ENCODE results near the gene CTSC.
"Not testable (repeated sequence)": the region's sequence is repeated elsewhere in the genome, so short reads cannot be mapped to it uniquely, and the experiment has no call there.

The CTSC gene

GRCh38 chr11:88333862-88334261 lies 3.7 kb downstream of the CTSC start:
- Histone ChIP-seq H3K27ac (ENCODE audit: low read depth, low read length) (no peak overlapping the region), H3K27me3 (ENCODE audit: insufficient read depth, low read length) (no peaks in the 10 kb centered on the region), H3K4me3 (ENCODE audit: low read depth, low read length) (peak overlapping the region; percentile 99), H3K4me1 (ENCODE audit: control insufficient read depth, insufficient read depth, low read length, unreplicated experiment) (peaks cover 36% of the 10 kb centered on the region), H2AFZ (ENCODE audit: low read length, unreplicated experiment) (no peak overlapping the region), H3K79me2 (ENCODE audit: control insufficient read depth, insufficient read depth, low read length, unreplicated experiment) (peaks cover 66% of the 10 kb centered on the region), H3K36me3 (ENCODE audit: insufficient read depth, low read length) (peaks cover 36% of the 10 kb centered on the region)

- H3K4me3 ChIP-seq (ENCODE audit: low read depth, low read length), result peak overlapping the region; percentile 33; the same call in 1 of the 2 replicates
- H3K4me1 ChIP-seq (ENCODE audit: control insufficient read depth, insufficient read depth, low read length, unreplicated experiment), result peaks cover 31% of the 10 kb centered on the region
- H3K27ac ChIP-seq (ENCODE audit: low read depth, low read length), result no peak overlapping the region
- H2AFZ ChIP-seq (ENCODE audit: low read length, unreplicated experiment), result no peak overlapping the region
- no peaks in the 10 kb centered on the region for H3K27me3 ChIP-seq (ENCODE audit: insufficient read depth, low read length)
- H3K79me2 ChIP-seq (ENCODE audit: control insufficient read depth, insufficient read depth, low read length, unreplicated experiment), result peaks cover 67% of the 10 kb centered on the region
- H3K36me3 ChIP-seq (ENCODE audit: insufficient read depth, low read length), result peaks cover 43% of the 10 kb centered on the region
Measured at GRCh38 chr11:88332851-88333250, 4.7 kb downstream of the CTSC start.

GRCh38 chr11:88330826-88331428 lies 6.6 kb downstream of the CTSC start:
- Histone ChIP-seq H2AFZ (ENCODE audit: low read length, unreplicated experiment) (no peak overlapping the region), H3K27me3 (ENCODE audit: insufficient read depth, low read length) (no peaks in the 10 kb centered on the region), H3K4me3 (ENCODE audit: low read depth, low read length) (no peak overlapping the region), H3K79me2 (ENCODE audit: control insufficient read depth, insufficient read depth, low read length, unreplicated experiment) (peaks cover 56% of the 10 kb centered on the region), H3K27ac (ENCODE audit: low read depth, low read length) (no peak overlapping the region), H3K4me1 (ENCODE audit: control insufficient read depth, insufficient read depth, low read length, unreplicated experiment) (peaks cover 31% of the 10 kb centered on the region), H3K36me3 (ENCODE audit: insufficient read depth, low read length) (peaks cover 56% of the 10 kb centered on the region)

GRCh38 chr11:88329563-88330250 lies 7.8 kb downstream of the CTSC start:
- H3K4me1 ChIP-seq (ENCODE audit: control insufficient read depth, insufficient read depth, low read length, unreplicated experiment), result peaks cover 21% of the 10 kb centered on the region

GRCh38 chr11:88327462-88328143 lies 9.9 kb downstream of the CTSC start:
- H3K27ac ChIP-seq (ENCODE audit: low read depth, low read length), result no peak overlapping the region
- no peak overlapping the region for H3K4me3 ChIP-seq (ENCODE audit: low read depth, low read length)
- peaks cover 38% of the 10 kb centered on the region for H3K79me2 ChIP-seq (ENCODE audit: control insufficient read depth, insufficient read depth, low read length, unreplicated experiment)
- H3K4me1 ChIP-seq (ENCODE audit: control insufficient read depth, insufficient read depth, low read length, unreplicated experiment), result peaks cover 2% of the 10 kb centered on the region
- H2AFZ ChIP-seq (ENCODE audit: low read length, unreplicated experiment), result no peak overlapping the region
- peaks cover 58% of the 10 kb centered on the region for H3K36me3 ChIP-seq (ENCODE audit: insufficient read depth, low read length)
- H3K27me3 ChIP-seq (ENCODE audit: insufficient read depth, low read length), result no peaks in the 10 kb centered on the region

More at GRCh38 chr11:88329563-88330250, 7.8 kb downstream of the CTSC start:
- peaks cover 48% of the 10 kb centered on the region for H3K79me2 ChIP-seq (ENCODE audit: control insufficient read depth, insufficient read depth, low read length, unreplicated experiment)
- no peaks in the 10 kb centered on the region for H3K27me3 ChIP-seq (ENCODE audit: insufficient read depth, low read length)
- peaks cover 59% of the 10 kb centered on the region for H3K36me3 ChIP-seq (ENCODE audit: insufficient read depth, low read length)
- no peak overlapping the region for H3K27ac ChIP-seq (ENCODE audit: low read depth, low read length)
- H3K4me3 ChIP-seq (ENCODE audit: low read depth, low read length), result no peak overlapping the region
- no peak overlapping the region for H2AFZ ChIP-seq (ENCODE audit: low read length, unreplicated experiment)

- Histone ChIP-seq H3K4me3 (ENCODE audit: low read depth, low read length) (no peak overlapping the region), H3K4me1 (ENCODE audit: control insufficient read depth, insufficient read depth, low read length, unreplicated experiment) (no peaks in the 10 kb centered on the region), H3K27me3 (ENCODE audit: insufficient read depth, low read length) (no peaks in the 10 kb centered on the region), H3K27ac (ENCODE audit: low read depth, low read length) (no peak overlapping the region), H3K79me2 (ENCODE audit: control insufficient read depth, insufficient read depth, low read length, unreplicated experiment) (peaks cover 38% of the 10 kb centered on the region), H2AFZ (ENCODE audit: low read length, unreplicated experiment) (no peak overlapping the region), H3K36me3 (ENCODE audit: insufficient read depth, low read length) (peaks cover 57% of the 10 kb centered on the region)
Measured at GRCh38 chr11:88327061-88327460, 10.5 kb downstream of the CTSC start.

- no peak overlapping the region for H3K4me3 ChIP-seq (ENCODE audit: low read depth, low read length)
- H3K4me1 ChIP-seq (ENCODE audit: control insufficient read depth, insufficient read depth, low read length, unreplicated experiment), result peaks cover 4% of the 10 kb centered on the region
- no peak overlapping the region for H3K27ac ChIP-seq (ENCODE audit: low read depth, low read length)
- peaks cover 37% of the 10 kb centered on the region for H3K79me2 ChIP-seq (ENCODE audit: control insufficient read depth, insufficient read depth, low read length, unreplicated experiment)
- H2AFZ ChIP-seq (ENCODE audit: low read length, unreplicated experiment), result no peak overlapping the region
- peaks cover 56% of the 10 kb centered on the region for H3K36me3 ChIP-seq (ENCODE audit: insufficient read depth, low read length)
- no peaks in the 10 kb centered on the region for H3K27me3 ChIP-seq (ENCODE audit: insufficient read depth, low read length)
Measured at GRCh38 chr11:88326099-88326498, 11.4 kb downstream of the CTSC start.

- peaks cover 52% of the 10 kb centered on the region for H3K36me3 ChIP-seq (ENCODE audit: insufficient read depth, low read length)
- no peak overlapping the region for H3K27ac ChIP-seq (ENCODE audit: low read depth, low read length)
- H3K79me2 ChIP-seq (ENCODE audit: control insufficient read depth, insufficient read depth, low read length, unreplicated experiment), result peaks cover 34% of the 10 kb centered on the region
Measured at GRCh38 chr11:88324562-88325345, 12.8 kb downstream of the CTSC start.

GRCh38 chr11:88322881-88323280 lies 14.7 kb downstream of the CTSC start:
- peaks cover 17% of the 10 kb centered on the region for H3K4me1 ChIP-seq (ENCODE audit: control insufficient read depth, insufficient read depth, low read length, unreplicated experiment)
- not testable (repeated sequence) for H2AFZ ChIP-seq (ENCODE audit: low read length, unreplicated experiment)

More at GRCh38 chr11:88324562-88325345, 12.8 kb downstream of the CTSC start:
- Histone ChIP-seq H3K4me1 (ENCODE audit: control insufficient read depth, insufficient read depth, low read length, unreplicated experiment) (peaks cover 13% of the 10 kb centered on the region), H2AFZ (ENCODE audit: low read length, unreplicated experiment) (no peak overlapping the region), H3K4me3 (ENCODE audit: low read depth, low read length) (no peak overlapping the region), H3K27me3 (ENCODE audit: insufficient read depth, low read length) (no peaks in the 10 kb centered on the region)

GRCh38 chr11:88321412-88321811 lies 16.1 kb downstream of the CTSC start:
- not testable (repeated sequence) for H3K27me3 ChIP-seq (ENCODE audit: insufficient read depth, low read length); H3K27ac ChIP-seq (ENCODE audit: low read depth, low read length); H3K4me3 ChIP-seq (ENCODE audit: low read depth, low read length); H2AFZ ChIP-seq (ENCODE audit: low read length, unreplicated experiment)
- peaks cover 18% of the 10 kb centered on the region for H3K4me1 ChIP-seq (ENCODE audit: control insufficient read depth, insufficient read depth, low read length, unreplicated experiment)
- peaks cover 22% of the 10 kb centered on the region for H3K79me2 ChIP-seq (ENCODE audit: control insufficient read depth, insufficient read depth, low read length, unreplicated experiment)
- peaks cover 35% of the 10 kb centered on the region for H3K36me3 ChIP-seq (ENCODE audit: insufficient read depth, low read length)

More at GRCh38 chr11:88322881-88323280, 14.7 kb downstream of the CTSC start:
- H3K27me3 ChIP-seq (ENCODE audit: insufficient read depth, low read length); H3K4me3 ChIP-seq (ENCODE audit: low read depth, low read length); H3K27ac ChIP-seq (ENCODE audit: low read depth, low read length): not testable (repeated sequence)
- peaks cover 45% of the 10 kb centered on the region for H3K36me3 ChIP-seq (ENCODE audit: insufficient read depth, low read length)
- peaks cover 24% of the 10 kb centered on the region for H3K79me2 ChIP-seq (ENCODE audit: control insufficient read depth, insufficient read depth, low read length, unreplicated experiment)
